HepG2 (cell line): ENCODE results near the gene HS3ST3A1. TPM values are rescaled to one million over a fixed set of nuclear protein-coding genes. Genes with fewer than 3 reads are reported as not detected.

Source experiments
- ATAC-seq: fragments of 200-7000 bp; cut with Tn5 transposase; 3 replicates; pipeline ENCODE4 v1.9.1; 2020; ENCODE audit warnings: mild to moderate bottlenecking, moderate library complexity
- BruUV-seq: library from RNA; stranded (reverse); fragments of 400-500 nt; replicated peaks from 2 replicates; lab custom pipeline; 2021; lab: Mats Ljungman, UMichigan
- CTCF ChIA-PET: fragments of 300-600 bp; formaldehyde crosslinking; extraction: SDS; loops from one replicate; lab custom pipeline; 2021; ENCODE audit warnings: low total read pairs, inconsistent platforms, low intra/inter-chr PET ratio; lab: Yijun Ruan, JAX
- POLR2A ChIA-PET: fragments of 350-600 bp; sonication (Branson Sonifier 250); formaldehyde crosslinking; loops from one replicate; lab custom pipeline; 2020; ENCODE audit warnings: antibody characterized with exemption, inconsistent platforms; lab: Yijun Ruan, JAX
- DNase-seq: peaks from one replicate; pipeline ENCODE4 v3.0.0-alpha.2; 2015; ENCODE audit warnings: low spot score
- FAIRE-seq: peaks from 3 replicates; lab custom pipeline; 2011; peaks lifted over from hg19 to GRCh38; lab: Jason Lieb, UNC
- H2AFZ ChIP-seq: one replicate; pipeline ENCODE4 v1.6.1; 2011; ENCODE audit warnings: low read length, inconsistent platforms
- H3K27ac ChIP-seq: fragments of 300-600 bp; 3 replicates; pipeline ENCODE4 v1.8.0; 2011; ENCODE audit warnings: mixed run types, mild to moderate bottlenecking, mixed read lengths, low read length, inconsistent platforms; ENCODE audit not compliant: insufficient read depth; ENCODE audit errors: extremely low read length
- H3K27me3 ChIP-seq, 2 experiments: fragments of 200-600 bp in 1 of 2; 2 replicates in 1 of 2; 3 replicates in 1 of 2; pipeline versions ENCODE4 v1.6.0 to v1.8.0; 2011; ENCODE audit warnings: low read length in 2 of 2, mild to moderate bottlenecking in 2 of 2, moderate library complexity in 2 of 2, inconsistent platforms in 1 of 2; ENCODE audit not compliant: insufficient read depth in 2 of 2, control insufficient read depth in 1 of 2
- H3K36me3 ChIP-seq, 2 experiments: fragments of 200-600 bp in 1 of 2; replicated peaks in 1 of 2; 2 replicates in 1 of 2; 3 replicates in 1 of 2; pipeline versions ENCODE4 v1.5.1 to v1.8.0; 2011; ENCODE audit warnings: low read length in 2 of 2, inconsistent platforms in 1 of 2; ENCODE audit not compliant: insufficient read depth in 2 of 2, control insufficient read depth in 1 of 2
- H3K4me1 ChIP-seq: 2 replicates; pipeline ENCODE4 v1.5.1; 2012; ENCODE audit warnings: low read length, inconsistent platforms; ENCODE audit not compliant: insufficient read depth
- H3K4me2 ChIP-seq: 2 replicates; pipeline ENCODE4 v1.6.0; 2011; ENCODE audit warnings: low read depth, low read length, inconsistent platforms
- H3K4me3 ChIP-seq, 3 experiments: fragments of 200-600 bp in 1 of 3; sonication (generic), shearing (Covaris generic) in 1 of 3; replicated peaks in 1 of 3; 2 replicates each; pipeline ENCODE4 v1.5.1; 2011 to 2016; ENCODE audit warnings: low read length in 3 of 3, inconsistent platforms in 2 of 3, low read depth in 2 of 3, mild to moderate bottlenecking in 2 of 3, control low read depth in 1 of 3, mixed read lengths in 1 of 3; ENCODE audit not compliant: insufficient read depth in 1 of 3
- H3K79me2 ChIP-seq: one replicate; pipeline ENCODE4 v1.6.1; 2011; ENCODE audit warnings: low read length, inconsistent platforms; ENCODE audit not compliant: insufficient read depth
- H3K9ac ChIP-seq: 2 replicates; pipeline ENCODE4 v1.6.0; 2011; ENCODE audit warnings: mild to moderate bottlenecking, low read depth, low read length, inconsistent platforms; ENCODE audit not compliant: insufficient read depth
- H3K9me3 ChIP-seq: 2 replicates; pipeline ENCODE4 v1.5.1; 2012; ENCODE audit warnings: mild to moderate bottlenecking, low read length
- H4K20me1 ChIP-seq: 2 replicates; pipeline ENCODE4 v1.6.0; 2011; ENCODE audit warnings: inconsistent platforms, mild to moderate bottlenecking, low read length, moderate library complexity; ENCODE audit not compliant: insufficient read depth
- HNF1A ChIP-seq, 2 experiments: sonication (generic) in 1 of 2; formaldehyde crosslinking in 1 of 2; IDR thresholded peaks; 2 replicates each; pipeline versions ENCODE4 v1.4.0 to v1.6.1; 2016 to 2020; ENCODE audit warnings: borderline replicate concordance in 1 of 2, low read depth in 1 of 2, mild to moderate bottlenecking in 1 of 2, missing genetic modification reagents in 1 of 2
- ZBTB7B ChIP-seq: sonication (generic); formaldehyde crosslinking; IDR thresholded peaks from 2 replicates; pipeline ENCODE4 v1.4.0; 2020; ENCODE audit warnings: missing genetic modification reagents
- WGBS: methylation state at CpG from one replicate; pipeline ENCODE4 v1.1.6; 2017; ENCODE audit warnings: low lambda C conversion rate; 5-methylcytosine and 5-hydroxymethylcytosine counted together
- in situ Hi-C: cut with HindIII; loops from 2 replicates; pipeline ENCODE4 v1.10.0; 2017; ENCODE audit warnings: low pct_unique_long_range_greater_than_20kb; ENCODE audit not compliant: extremely low pct_ligation_motif_present
- intact Hi-C: fragments of 100-400 bp; cut with micrococcal nuclease; formaldehyde crosslinking; loops from one replicate; pipeline ENCODE4 v1.10.0; 2022; ENCODE audit not compliant: unreplicated experiment
- polyA plus RNA-seq, 8 experiments: library from polyadenylated mRNA; depleted of rRNA in 3 of 8; stranded (reverse) in 7 of 8; unstranded in 1 of 8; fragments of >200 nt; fragmentation: Illumina TruSeq in 4 of 8; extraction: Trizol in 4 of 8; gene quantifications; 2 replicates each; pipeline versions ENCODE4 v1.2.1 to v1.2.3, GENCODE V29; 2011 to 2016; ENCODE audit warnings: low read depth in 4 of 8, missing spikeins in 1 of 8, mixed read lengths in 1 of 8; ENCODE audit not compliant: insufficient read depth in 1 of 8
- total RNA-seq, 5 experiments: library from RNA; depleted of rRNA; stranded (reverse); fragments of >200 nt; fragmentation: Illumina TruSeq; extraction: Trizol; gene quantifications; 2 replicates each; pipeline ENCODE4 v1.2.3, GENCODE V29; 2016; ENCODE audit warnings: low read depth in 1 of 5

Gene HS3ST3A1
- total and polyA plus RNA-seq, 2 of the 13 experiments (the other 11 are each of a cell fraction or from before 2014, with no cell fraction given) = 1.3 to 3.5 TPM

- TF ChIP-seq HNF1A (IDR thresholded peaks at IDR 0.05; ENCODE audit: low read depth) (no peak), HNF1A (CRISPR knock-in tag; IDR thresholded peaks at IDR 0.05; ENCODE audit: borderline replicate concordance) (peak; percentile 0; the same call in 1 of the 2 replicates), ZBTB7B (CRISPR knock-in tag) (no peak)
- Histone ChIP-seq H3K4me2 (0 out of 2 replicates have a peak overlapping the region, but pooled peaks have one; percentile 1), H3K79me2 (no peaks in the 10 kb centered on the region), H3K27ac (no peak overlapping the region), H4K20me1 (no peaks in the 10 kb centered on the region), H3K36me3 (no peaks in the 10 kb centered on the region), H3K9me3 (no peaks in the 10 kb centered on the region), H2AFZ (no peak overlapping the region), H3K4me3 (no peak overlapping the region), H3K4me1 (peaks cover 19% of the 10 kb centered on the region), H3K27me3 (no peaks in the 10 kb centered on the region), H3K9ac (no peak overlapping the region)
- WGBS = 2% methylated on average over 4 of the region's 4 CpGs
- CTCF ChIA-PET = no interaction called here
- ATAC-seq (no peak), DNase-seq (no peak), FAIRE-seq (no peak)
- in situ Hi-C loops (no loop called here), intact Hi-C loops (no loop called here)
- POLR2A ChIA-PET = no interaction called here
- no TSS peak for BruUV-seq
Measured at GRCh38 chr17:13521784-13522183, 79.9 kb downstream of the HS3ST3A1 start.
